OCI-LY7 (cell line): ENCODE results near the gene MIDN. TPM values are rescaled to one million over a fixed set of nuclear protein-coding genes. Genes with fewer than 3 reads are reported as not detected.

Source experiments
- BruUV-seq: library from RNA; stranded (reverse); fragments of 400-500 nt; replicated peaks from 2 replicates; lab custom pipeline; 2021; lab: Mats Ljungman, UMichigan
- CTCF ChIA-PET: fragments of 300-600 bp; sonication (Branson Sonifier 250); formaldehyde crosslinking; loops from one replicate; lab custom pipeline; 2022; ENCODE audit warnings: antibody characterized with exemption; ENCODE audit not compliant: unreplicated experiment; lab: Charles Lee
- POLR2A ChIA-PET: fragments of 300-600 bp; sonication (Branson Sonifier 250); formaldehyde crosslinking; loops from one replicate; lab custom pipeline; 2022; ENCODE audit warnings: antibody characterized with exemption; lab: Charles Lee
- DNase-seq: peaks from one replicate; pipeline ENCODE4 v3.0.0-alpha.2; 2015; ENCODE audit warnings: low spot score
- H2AFZ ChIP-seq: fragments of 200-600 bp; sonication (generic), shearing (Covaris generic); 2 replicates; pipeline ENCODE4 v1.6.1; 2014; ENCODE audit warnings: mild to moderate bottlenecking, antibody characterized with exemption, low read length, moderate library complexity
- H3K27ac ChIP-seq: fragments of 200-600 bp; sonication (generic); 2 replicates; pipeline ENCODE4 v1.5.1; 2014; ENCODE audit warnings: mixed run types, low read depth, mild to moderate bottlenecking, moderate library complexity, low read length, inconsistent platforms; ENCODE audit not compliant: poor library complexity, severe bottlenecking
- H3K36me3 ChIP-seq: fragments of 200-600 bp; sonication (generic); 2 replicates; pipeline ENCODE4 v1.6.1; 2014; ENCODE audit warnings: mild to moderate bottlenecking, antibody characterized with exemption, low read length, moderate library complexity, mixed read lengths; ENCODE audit not compliant: insufficient read depth
- H3K4me1 ChIP-seq: fragments of 200-600 bp; sonication (generic); 2 replicates; pipeline ENCODE4 v1.5.1; 2014; ENCODE audit warnings: mild to moderate bottlenecking, low read length; ENCODE audit not compliant: insufficient read depth, poor library complexity, severe bottlenecking
- H3K4me2 ChIP-seq: fragments of 200-600 bp; sonication (generic); 2 replicates; pipeline ENCODE4 v1.6.1; 2014; ENCODE audit warnings: mild to moderate bottlenecking, low read length
- H3K4me3 ChIP-seq: fragments of 200-600 bp; sonication (generic); 2 replicates; pipeline ENCODE4 v1.5.1; 2014; ENCODE audit warnings: mild to moderate bottlenecking, low read depth, low read length; ENCODE audit not compliant: poor library complexity, severe bottlenecking
- H3K79me2 ChIP-seq: fragments of 200-600 bp; sonication (generic); 2 replicates; pipeline ENCODE4 v1.6.1; 2016; ENCODE audit warnings: low read depth, mild to moderate bottlenecking, low read length, moderate library complexity, mixed read lengths; ENCODE audit not compliant: insufficient read depth
- H3K9me2 ChIP-seq: fragments of 200-600 bp; sonication (generic); 2 replicates; pipeline ENCODE4 v1.6.1; 2016; ENCODE audit warnings: mild to moderate bottlenecking, low read length, mixed read lengths; ENCODE audit not compliant: insufficient read depth
- H3K9me3 ChIP-seq: fragments of 200-600 bp; sonication (generic); 2 replicates; pipeline ENCODE4 v1.6.1; 2014; ENCODE audit warnings: mild to moderate bottlenecking, mixed run types, low read length, mixed read lengths
- H4K20me1 ChIP-seq: fragments of 200-600 bp; sonication (generic); 2 replicates; pipeline ENCODE4 v1.6.1; 2014; ENCODE audit warnings: mild to moderate bottlenecking, antibody characterized with exemption, low read length, moderate library complexity, mixed read lengths; ENCODE audit not compliant: insufficient read depth
- CTCF ChIP-seq: fragments of 200-600 bp; sonication (generic); conservative IDR thresholded peaks from 2 replicates; pipeline ENCODE4 v1.5.1; 2014; ENCODE audit warnings: mild to moderate bottlenecking, antibody characterized with exemption, low read length, moderate library complexity, mixed read lengths
- EZH2phosphoT487 ChIP-seq: fragments of 200-600 bp; sonication (generic); IDR thresholded peaks from 2 replicates; pipeline ENCODE4 v1.6.1; 2018; ENCODE audit warnings: low read depth, borderline replicate concordance, mild to moderate bottlenecking, mixed run types, antibody characterized with exemption, low read length, moderate library complexity, mixed read lengths
- intact Hi-C: fragments of 100-400 bp; cut with micrococcal nuclease; formaldehyde crosslinking; loops from one replicate; pipeline ENCODE4 v1.10.0; 2022; ENCODE audit not compliant: unreplicated experiment
- total RNA-seq, 2 experiments: library from RNA; depleted of rRNA in 1 of 2; stranded (reverse); fragments of >200 nt in 1 of 2; shearing (Covaris generic) in 1 of 2; gene quantifications; 2 replicates each; pipeline ENCODE4 v1.2.3, GENCODE V29; 2014 to 2022

MIDN gene
- total RNA-seq, 2 experiments from 2014 or later, result 20.3 to 70.9 TPM

DNA sequence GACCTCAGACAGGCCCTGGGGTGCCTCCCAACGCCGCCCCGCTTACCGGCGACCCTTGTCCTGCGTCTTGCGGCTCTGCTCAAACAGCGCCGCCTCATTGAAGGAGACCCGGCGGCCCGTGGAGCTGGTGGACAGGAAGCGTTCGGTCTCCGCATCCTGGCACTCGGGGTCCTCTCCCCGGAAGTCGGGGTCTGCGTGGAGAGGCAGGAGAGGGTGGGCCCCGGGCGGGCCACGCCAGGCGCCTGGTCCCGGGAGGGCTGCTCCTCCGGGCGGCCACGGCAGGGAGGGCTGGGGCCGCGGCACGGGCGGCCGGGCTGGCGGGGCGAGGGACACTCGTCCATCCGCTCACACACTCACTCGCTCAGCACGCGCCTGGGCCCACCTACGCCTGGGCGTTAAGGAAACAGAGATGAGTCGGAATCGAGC lies 13.4 kb upstream of the MIDN start:
- H3K27ac ChIP-seq, result no peak overlapping the region
- POLR2A ChIA-PET, result no interaction called here
- H3K9me3 ChIP-seq, result no peaks in the 10 kb centered on the region
- CTCF ChIA-PET, result no interaction called here
- H3K79me2 ChIP-seq, result no peaks in the 10 kb centered on the region
- intact Hi-C loops, result no loop called here
- DNase-seq, result no peak
- no peak overlapping the region for H3K4me3 ChIP-seq
- H4K20me1 ChIP-seq, result no peaks in the 10 kb centered on the region
- no TSS peak for BruUV-seq
- no peak overlapping the region for H2AFZ ChIP-seq
- no peaks in the 10 kb centered on the region for H3K9me2 ChIP-seq
- H3K4me1 ChIP-seq, result peaks cover 4% of the 10 kb centered on the region
- no peak for TF ChIP-seq CTCF
- TF ChIP-seq EZH2phosphoT487, result no peak
- H3K4me2 ChIP-seq, result no peak overlapping the region
- no peaks in the 10 kb centered on the region for H3K36me3 ChIP-seq

DNA sequence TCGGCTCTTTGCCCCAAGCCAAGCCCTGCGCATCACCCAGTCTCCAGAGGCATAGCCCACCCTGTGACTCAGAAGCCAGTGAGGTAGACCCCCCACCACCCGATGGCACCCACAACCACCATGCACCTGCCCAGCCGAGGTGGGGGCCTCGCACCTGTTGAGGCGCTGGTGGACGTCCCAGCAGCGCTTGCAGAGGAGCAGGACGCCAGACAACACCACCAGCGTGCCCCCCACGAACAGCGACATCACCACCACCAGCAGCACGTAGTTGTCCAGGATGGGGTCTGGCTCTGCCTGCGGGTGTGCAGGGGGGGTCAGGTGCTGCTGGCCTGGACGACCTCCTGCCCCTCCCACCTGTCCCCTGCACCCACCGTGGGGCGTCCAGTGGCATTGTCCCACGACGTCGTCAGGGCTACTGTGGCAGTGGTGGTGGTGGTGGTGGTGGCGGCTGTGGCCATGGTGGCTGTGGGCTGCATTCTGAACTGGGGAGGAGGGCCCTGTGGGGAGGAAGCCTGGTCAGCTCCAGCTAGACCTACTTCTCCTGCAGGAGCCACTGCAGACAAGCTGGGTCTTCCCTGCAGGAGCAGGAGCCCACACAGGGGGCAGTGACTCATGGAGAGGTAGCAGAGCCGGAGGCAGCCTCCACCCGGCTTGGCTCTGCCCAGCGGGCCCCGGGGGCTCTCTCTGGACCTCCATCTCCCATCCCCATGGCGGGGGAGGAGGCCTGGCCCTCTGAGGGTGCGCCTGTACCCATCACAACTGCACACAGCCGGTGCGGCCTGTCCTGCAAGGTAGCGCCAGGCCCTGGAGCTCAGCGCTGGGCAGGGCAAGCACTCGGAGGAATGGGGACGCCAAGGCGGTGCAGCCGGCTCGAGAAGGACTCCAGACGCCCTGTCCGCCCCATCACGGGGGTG lies 12.5 kb upstream of the MIDN start:
- no TSS peak for BruUV-seq
- POLR2A ChIA-PET, result no interaction called here
- Histone ChIP-seq H3K27ac (no peak overlapping the region), H3K4me1 (peaks cover 11% of the 10 kb centered on the region), H3K9me2 (no peaks in the 10 kb centered on the region), H3K36me3 (no peaks in the 10 kb centered on the region), H3K4me3 (no peak overlapping the region), H3K4me2 (no peak overlapping the region), H3K79me2 (no peaks in the 10 kb centered on the region), H4K20me1 (no peaks in the 10 kb centered on the region), H3K9me3 (no peaks in the 10 kb centered on the region), H2AFZ (no peak overlapping the region)
- TF ChIP-seq EZH2phosphoT487, result no peak
- no peak for TF ChIP-seq CTCF
- no peak for DNase-seq
- intact Hi-C loops, result no loop called here
- CTCF ChIA-PET, result no interaction called here

DNA sequence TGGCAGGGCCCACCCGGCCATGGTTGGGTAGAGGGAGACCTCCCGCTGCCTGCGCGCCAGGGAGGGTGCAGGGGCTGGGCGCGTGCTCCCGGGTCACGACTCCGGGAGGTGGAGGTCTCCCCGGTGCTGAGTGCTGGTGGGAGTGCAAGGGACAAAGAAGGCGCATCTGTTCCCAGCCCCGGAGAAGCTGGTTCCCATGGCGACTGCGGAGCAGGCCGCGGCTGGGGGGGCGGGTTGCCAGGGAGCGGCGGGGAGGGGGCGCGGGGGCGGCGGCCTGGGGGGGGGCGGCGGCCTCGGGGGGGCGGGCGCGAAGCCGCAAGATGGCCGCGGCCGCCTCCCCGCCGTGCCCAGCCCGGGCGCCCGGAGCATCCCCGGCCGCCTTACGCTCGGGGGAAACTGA lies 11.8 kb upstream of the MIDN start:
- POLR2A ChIA-PET, result no interaction called here
- H3K4me2 ChIP-seq, result no peak overlapping the region; the same call in 1 of the 2 replicates
- H3K4me3 ChIP-seq, result no peak overlapping the region

More for the DNA sequence above, 11.8 kb upstream of the MIDN start:
- Histone ChIP-seq H3K9me2 (no peaks in the 10 kb centered on the region), H3K36me3 (no peaks in the 10 kb centered on the region), H4K20me1 (no peaks in the 10 kb centered on the region), H3K27ac (no peak overlapping the region), H2AFZ (no peak overlapping the region), H3K79me2 (no peaks in the 10 kb centered on the region), H3K9me3 (no peaks in the 10 kb centered on the region), H3K4me1 (peaks cover 17% of the 10 kb centered on the region)
- DNase-seq, result no peak
- intact Hi-C loops, result no loop called here
- no TSS peak for BruUV-seq
- CTCF ChIA-PET, result no interaction called here
- no peak for TF ChIP-seq EZH2phosphoT487
- no peak for TF ChIP-seq CTCF
